ENCODE results near the gene HYPK.

The HYPK gene

GRCh38 chr15:43851251-43851650 lies 50.9 kb downstream of the HYPK start:
- DNase-seq (ENCODE audit: low read depth) = no peak

GRCh38 chr15:43852607-43853006 lies 52.2 kb downstream of the HYPK start:
- DNase-seq (ENCODE audit: low read depth) = no peak

All from stimulated activated CD4-positive, alpha-beta T cell treated with anti-CD3 and anti-CD28 coated beads, Interleukin-2, amount 100 ng/mL, for 4 hours (primary cell).